Measurements from ENCODE around the gene PHPT1. TPM values are rescaled to one million over a fixed set of nuclear protein-coding genes. Genes with fewer than 3 reads are reported as not detected.

Gene PHPT1
- total and polyA plus RNA-seq, 2 of the 13 experiments (the other 11 are each of a cell fraction or from before 2014, with no cell fraction given): 189 to 192 TPM

DNA sequence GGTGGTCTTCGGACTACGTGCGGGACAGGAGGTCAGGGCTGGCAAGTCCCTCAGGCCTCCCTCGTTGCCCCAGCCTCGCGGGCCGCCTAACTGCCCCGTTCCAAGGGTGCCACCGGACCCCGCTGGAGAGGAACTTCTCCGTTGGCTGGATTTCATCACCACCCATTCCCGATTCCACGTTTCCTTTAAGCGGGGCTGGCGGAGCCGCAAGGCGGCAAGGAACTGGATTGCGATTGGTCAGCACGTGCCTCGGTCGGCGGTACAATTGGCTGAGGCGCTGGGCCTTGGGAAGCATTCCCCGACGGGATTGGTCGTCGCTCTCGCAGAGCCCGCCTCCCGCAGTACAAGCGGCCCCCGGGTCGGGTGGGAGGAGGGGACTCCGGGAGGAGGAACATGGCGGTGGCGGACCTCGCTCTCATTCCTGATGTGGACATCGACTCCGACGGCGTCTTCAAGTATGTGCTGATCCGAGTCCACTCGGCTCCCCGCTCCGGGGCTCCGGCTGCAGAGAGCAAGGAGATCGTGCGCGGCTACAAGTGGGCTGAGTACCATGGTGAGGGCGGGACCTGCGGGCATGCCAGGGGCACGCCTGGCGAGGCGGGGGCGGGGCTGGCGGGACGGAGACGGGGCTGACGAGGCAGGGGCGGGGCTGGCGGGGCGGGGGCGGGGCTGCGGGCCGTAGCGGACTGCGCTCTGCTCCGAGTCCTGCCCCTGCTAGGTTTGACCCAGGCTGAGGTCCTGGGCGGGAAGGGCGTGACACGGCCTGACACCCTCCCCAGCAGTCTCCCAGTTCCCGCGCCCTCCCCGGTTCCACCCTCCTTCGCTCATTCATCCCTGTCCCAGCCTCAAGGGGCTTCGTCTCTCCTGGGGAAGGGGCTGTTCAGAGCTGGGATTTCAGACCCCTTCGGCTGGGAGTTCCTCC is at the start of gene PHPT1 (continued):
- TF ChIP-seq DPF2 (CRISPR knock-in tag; IDR thresholded peaks at IDR 0.05; ENCODE audit: borderline replicate concordance, low read depth) (no peak), SP2 (CRISPR knock-in tag; IDR thresholded peaks at IDR 0.05) (peak; percentile 97), JDP2 (CRISPR knock-in tag; IDR thresholded peaks at IDR 0.05; ENCODE audit: borderline replicate concordance) (no peak; the same call in 1 of the 2 replicates), ZNF83 (CRISPR knock-in tag; IDR thresholded peaks at IDR 0.05; ENCODE audit: borderline replicate concordance) (0 out of 2 replicates have a peak, but pooled peaks have one; percentile 27), ZNF431 (CRISPR knock-in tag; IDR thresholded peaks at IDR 0.05; ENCODE audit: borderline replicate concordance, low read depth) (peak; percentile 60; the same call in 1 of the 2 replicates), ZNF44 (CRISPR knock-in tag; IDR thresholded peaks at IDR 0.05) (no peak), ZNF225 (CRISPR knock-in tag; IDR thresholded peaks at IDR 0.05) (no peak; the same call in 1 of the 2 replicates), IRF2 (CRISPR knock-in tag; IDR thresholded peaks at IDR 0.05) (no peak; the same call in 1 of the 2 replicates)
- TF ChIP-seq, protein P1, sequence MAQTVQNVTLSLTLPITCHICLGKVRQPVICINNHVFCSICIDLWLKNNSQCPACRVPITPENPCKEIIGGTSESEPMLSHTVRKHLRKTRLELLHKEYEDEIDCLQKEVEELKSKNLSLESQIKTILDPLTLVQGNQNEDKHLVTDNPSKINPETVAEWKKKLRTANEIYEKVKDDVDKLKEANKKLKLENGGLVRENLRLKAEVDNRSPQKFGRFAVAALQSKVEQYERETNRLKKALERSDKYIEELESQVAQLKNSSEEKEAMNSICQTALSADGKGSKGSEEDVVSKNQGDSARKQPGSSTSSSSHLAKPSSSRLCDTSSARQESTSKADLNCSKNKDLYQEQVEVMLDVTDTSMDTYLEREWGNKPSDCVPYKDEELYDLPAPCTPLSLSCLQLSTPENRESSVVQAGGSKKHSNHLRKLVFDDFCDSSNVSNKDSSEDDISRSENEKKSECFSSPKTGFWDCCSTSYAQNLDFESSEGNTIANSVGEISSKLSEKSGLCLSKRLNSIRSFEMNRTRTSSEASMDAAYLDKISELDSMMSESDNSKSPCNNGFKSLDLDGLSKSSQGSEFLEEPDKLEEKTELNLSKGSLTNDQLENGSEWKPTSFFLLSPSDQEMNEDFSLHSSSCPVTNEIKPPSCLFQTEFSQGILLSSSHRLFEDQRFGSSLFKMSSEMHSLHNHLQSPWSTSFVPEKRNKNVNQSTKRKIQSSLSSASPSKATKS (CRISPR knock-in tag; IDR thresholded peaks at IDR 0.05): no peak
- TF ChIP-seq, protein P2, sequence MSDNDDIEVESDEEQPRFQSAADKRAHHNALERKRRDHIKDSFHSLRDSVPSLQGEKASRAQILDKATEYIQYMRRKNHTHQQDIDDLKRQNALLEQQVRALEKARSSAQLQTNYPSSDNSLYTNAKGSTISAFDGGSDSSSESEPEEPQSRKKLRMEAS (IDR thresholded peaks at IDR 0.05): no peak
- TF ChIP-seq, protein P3, sequence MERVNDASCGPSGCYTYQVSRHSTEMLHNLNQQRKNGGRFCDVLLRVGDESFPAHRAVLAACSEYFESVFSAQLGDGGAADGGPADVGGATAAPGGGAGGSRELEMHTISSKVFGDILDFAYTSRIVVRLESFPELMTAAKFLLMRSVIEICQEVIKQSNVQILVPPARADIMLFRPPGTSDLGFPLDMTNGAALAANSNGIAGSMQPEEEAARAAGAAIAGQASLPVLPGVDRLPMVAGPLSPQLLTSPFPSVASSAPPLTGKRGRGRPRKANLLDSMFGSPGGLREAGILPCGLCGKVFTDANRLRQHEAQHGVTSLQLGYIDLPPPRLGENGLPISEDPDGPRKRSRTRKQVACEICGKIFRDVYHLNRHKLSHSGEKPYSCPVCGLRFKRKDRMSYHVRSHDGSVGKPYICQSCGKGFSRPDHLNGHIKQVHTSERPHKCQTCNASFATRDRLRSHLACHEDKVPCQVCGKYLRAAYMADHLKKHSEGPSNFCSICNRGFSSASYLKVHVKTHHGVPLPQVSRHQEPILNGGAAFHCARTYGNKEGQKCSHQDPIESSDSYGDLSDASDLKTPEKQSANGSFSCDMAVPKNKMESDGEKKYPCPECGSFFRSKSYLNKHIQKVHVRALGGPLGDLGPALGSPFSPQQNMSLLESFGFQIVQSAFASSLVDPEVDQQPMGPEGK (CRISPR knock-in tag; IDR thresholded peaks at IDR 0.05): peak; percentile 82
- TF ChIP-seq, protein P4, sequence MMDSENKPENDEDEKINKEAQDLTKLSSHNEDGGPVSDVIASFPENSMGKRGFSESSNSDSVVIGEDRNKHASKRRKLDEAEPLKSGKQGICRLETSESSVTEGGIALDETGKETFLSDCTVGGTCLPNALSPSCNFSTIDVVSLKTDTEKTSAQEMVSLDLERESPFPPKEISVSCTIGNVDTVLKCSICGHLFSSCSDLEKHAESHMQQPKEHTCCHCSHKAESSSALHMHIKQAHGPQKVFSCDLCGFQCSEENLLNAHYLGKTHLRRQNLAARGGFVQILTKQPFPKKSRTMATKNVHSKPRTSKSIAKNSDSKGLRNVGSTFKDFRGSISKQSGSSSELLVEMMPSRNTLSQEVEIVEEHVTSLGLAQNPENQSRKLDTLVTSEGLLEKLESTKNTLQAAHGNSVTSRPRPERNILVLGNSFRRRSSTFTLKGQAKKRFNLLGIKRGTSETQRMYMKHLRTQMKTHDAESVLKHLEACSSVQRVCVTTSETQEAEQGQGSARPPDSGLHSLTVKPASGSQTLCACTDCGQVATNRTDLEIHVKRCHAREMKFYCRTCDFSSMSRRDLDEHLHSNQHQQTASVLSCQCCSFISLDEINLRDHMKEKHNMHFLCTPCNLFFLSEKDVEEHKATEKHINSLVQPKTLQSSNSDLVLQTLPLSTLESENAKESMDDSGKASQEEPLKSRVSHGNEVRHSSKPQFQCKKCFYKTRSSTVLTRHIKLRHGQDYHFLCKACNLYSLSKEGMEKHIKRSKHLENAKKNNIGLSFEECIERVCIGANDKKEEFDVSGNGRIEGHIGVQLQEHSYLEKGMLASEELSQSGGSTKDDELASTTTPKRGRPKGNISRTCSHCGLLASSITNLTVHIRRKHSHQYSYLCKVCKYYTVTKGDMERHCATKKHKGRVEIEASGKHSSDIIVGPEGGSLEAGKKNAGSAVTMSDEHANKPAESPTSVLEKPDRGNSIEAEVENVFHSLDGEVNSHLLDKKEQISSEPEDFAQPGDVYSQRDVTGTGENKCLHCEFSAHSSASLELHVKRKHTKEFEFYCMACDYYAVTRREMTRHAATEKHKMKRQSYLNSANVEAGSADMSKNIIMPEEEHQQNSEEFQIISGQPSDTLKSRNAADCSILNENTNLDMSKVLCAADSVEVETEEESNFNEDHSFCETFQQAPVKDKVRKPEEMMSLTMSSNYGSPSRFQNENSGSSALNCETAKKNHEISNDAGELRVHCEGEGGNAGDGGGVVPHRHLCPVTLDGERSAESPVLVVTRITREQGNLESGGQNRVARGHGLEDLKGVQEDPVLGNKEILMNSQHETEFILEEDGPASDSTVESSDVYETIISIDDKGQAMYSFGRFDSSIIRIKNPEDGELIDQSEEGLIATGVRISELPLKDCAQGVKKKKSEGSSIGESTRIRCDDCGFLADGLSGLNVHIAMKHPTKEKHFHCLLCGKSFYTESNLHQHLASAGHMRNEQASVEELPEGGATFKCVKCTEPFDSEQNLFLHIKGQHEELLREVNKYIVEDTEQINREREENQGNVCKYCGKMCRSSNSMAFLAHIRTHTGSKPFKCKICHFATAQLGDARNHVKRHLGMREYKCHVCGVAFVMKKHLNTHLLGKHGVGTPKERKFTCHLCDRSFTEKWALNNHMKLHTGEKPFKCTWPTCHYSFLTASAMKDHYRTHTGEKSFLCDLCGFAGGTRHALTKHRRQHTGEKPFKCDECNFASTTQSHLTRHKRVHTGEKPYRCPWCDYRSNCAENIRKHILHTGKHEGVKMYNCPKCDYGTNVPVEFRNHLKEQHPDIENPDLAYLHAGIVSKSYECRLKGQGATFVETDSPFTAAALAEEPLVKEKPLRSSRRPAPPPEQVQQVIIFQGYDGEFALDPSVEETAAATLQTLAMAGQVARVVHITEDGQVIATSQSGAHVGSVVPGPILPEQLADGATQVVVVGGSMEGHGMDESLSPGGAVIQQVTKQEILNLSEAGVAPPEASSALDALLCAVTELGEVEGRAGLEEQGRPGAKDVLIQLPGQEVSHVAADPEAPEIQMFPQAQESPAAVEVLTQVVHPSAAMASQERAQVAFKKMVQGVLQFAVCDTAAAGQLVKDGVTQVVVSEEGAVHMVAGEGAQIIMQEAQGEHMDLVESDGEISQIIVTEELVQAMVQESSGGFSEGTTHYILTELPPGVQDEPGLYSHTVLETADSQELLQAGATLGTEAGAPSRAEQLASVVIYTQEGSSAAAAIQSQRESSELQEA (CRISPR knock-in tag; IDR thresholded peaks at IDR 0.05; ENCODE audit: not compliant biosample characterization): peak; percentile 18
- TF ChIP-seq, protein P5, sequence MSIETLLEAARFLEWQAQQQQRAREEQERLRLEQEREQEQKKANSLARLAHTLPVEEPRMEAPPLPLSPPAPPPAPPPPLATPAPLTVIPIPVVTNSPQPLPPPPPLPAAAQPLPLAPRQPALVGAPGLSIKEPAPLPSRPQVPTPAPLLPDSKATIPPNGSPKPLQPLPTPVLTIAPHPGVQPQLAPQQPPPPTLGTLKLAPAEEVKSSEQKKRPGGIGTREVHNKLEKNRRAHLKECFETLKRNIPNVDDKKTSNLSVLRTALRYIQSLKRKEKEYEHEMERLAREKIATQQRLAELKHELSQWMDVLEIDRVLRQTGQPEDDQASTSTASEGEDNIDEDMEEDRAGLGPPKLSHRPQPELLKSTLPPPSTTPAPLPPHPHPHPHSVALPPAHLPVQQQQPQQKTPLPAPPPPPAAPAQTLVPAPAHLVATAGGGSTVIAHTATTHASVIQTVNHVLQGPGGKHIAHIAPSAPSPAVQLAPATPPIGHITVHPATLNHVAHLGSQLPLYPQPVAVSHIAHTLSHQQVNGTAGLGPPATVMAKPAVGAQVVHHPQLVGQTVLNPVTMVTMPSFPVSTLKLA (IDR thresholded peaks at IDR 0.05): peak; percentile 49

Measured in HepG2 (cell line).